DND-41 (cell line): Measurements from ENCODE around the gene HS3ST6.

Source experiments
- EZH2 ChIP-seq: IDR thresholded peaks from 3 replicates; pipeline ENCODE4 v1.6.1; 2012; ENCODE audit warnings: borderline replicate concordance, low read depth, mild to moderate bottlenecking, moderate library complexity, low read length, inconsistent platforms; ENCODE audit not compliant: severe bottlenecking
- TF ChIP-seq, protein P1 (sequence below): IDR thresholded peaks from 2 replicates; pipeline ENCODE4 v1.5.1; 2012; ENCODE audit warnings: borderline replicate concordance, low read length, moderate library complexity, mild to moderate bottlenecking; ENCODE audit not compliant: poor library complexity, severe bottlenecking; ENCODE audit errors: extremely low read depth

DNA sequence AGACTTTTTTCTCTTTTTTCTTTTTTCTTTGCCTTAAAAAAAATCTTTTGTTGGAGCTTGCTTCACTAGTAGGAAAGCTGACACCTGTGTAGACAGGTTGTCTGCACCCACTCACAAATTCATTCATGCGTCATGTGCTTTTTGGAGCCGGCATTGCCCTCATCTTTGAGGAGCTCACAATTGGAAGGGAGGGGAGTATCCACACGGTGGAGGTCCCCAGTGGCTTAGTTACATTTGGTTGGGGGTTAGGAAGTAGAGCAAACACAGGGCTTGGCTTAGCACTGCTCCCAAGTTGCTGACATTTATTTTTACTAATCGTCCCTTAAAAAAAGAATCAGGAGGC, 27.5 kb downstream of the HS3ST6 start:
- TF ChIP-seq EZH2: no peak
- TF ChIP-seq, protein P1, sequence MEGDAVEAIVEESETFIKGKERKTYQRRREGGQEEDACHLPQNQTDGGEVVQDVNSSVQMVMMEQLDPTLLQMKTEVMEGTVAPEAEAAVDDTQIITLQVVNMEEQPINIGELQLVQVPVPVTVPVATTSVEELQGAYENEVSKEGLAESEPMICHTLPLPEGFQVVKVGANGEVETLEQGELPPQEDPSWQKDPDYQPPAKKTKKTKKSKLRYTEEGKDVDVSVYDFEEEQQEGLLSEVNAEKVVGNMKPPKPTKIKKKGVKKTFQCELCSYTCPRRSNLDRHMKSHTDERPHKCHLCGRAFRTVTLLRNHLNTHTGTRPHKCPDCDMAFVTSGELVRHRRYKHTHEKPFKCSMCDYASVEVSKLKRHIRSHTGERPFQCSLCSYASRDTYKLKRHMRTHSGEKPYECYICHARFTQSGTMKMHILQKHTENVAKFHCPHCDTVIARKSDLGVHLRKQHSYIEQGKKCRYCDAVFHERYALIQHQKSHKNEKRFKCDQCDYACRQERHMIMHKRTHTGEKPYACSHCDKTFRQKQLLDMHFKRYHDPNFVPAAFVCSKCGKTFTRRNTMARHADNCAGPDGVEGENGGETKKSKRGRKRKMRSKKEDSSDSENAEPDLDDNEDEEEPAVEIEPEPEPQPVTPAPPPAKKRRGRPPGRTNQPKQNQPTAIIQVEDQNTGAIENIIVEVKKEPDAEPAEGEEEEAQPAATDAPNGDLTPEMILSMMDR: no peak
